Liver (tissue), 3 donors: ENCODE results near the gene THBS3.

Source experiments
- JUND ChIP-seq, 2 donors: IDR thresholded peaks; 2 replicates each; pipeline ENCODE4 v1.6.1; 2016; ENCODE audit warnings: antibody characterized with exemption in 2 of 2
- NR2F2 ChIP-seq: IDR thresholded peaks from 2 replicates; pipeline ENCODE4 v1.6.1; 2016; ENCODE audit warnings: antibody characterized with exemption
- REST ChIP-seq: IDR thresholded peaks from 2 replicates; pipeline ENCODE4 v1.6.1; 2016; ENCODE audit warnings: antibody characterized with exemption, mild to moderate bottlenecking
- TAF1 ChIP-seq: conservative IDR thresholded peaks from 2 replicates; pipeline ENCODE4 v1.6.1; 2016; ENCODE audit warnings: antibody characterized with exemption, mild to moderate bottlenecking
- TF ChIP-seq, protein P1 (sequence below): fragments of 150-350 bp; IDR thresholded peaks from 2 replicates; pipeline ENCODE4 v1.5.1; 2017; ENCODE audit warnings: improper control_type of control experiment, low read depth, low read length; ENCODE audit not compliant: missing input control
- TF ChIP-seq, protein P2 (sequence below): IDR thresholded peaks from 2 replicates; pipeline ENCODE4 v1.6.1; 2016; ENCODE audit warnings: antibody characterized with exemption
- donor health status: healthy.
- donor health status: healthy.

DNA sequence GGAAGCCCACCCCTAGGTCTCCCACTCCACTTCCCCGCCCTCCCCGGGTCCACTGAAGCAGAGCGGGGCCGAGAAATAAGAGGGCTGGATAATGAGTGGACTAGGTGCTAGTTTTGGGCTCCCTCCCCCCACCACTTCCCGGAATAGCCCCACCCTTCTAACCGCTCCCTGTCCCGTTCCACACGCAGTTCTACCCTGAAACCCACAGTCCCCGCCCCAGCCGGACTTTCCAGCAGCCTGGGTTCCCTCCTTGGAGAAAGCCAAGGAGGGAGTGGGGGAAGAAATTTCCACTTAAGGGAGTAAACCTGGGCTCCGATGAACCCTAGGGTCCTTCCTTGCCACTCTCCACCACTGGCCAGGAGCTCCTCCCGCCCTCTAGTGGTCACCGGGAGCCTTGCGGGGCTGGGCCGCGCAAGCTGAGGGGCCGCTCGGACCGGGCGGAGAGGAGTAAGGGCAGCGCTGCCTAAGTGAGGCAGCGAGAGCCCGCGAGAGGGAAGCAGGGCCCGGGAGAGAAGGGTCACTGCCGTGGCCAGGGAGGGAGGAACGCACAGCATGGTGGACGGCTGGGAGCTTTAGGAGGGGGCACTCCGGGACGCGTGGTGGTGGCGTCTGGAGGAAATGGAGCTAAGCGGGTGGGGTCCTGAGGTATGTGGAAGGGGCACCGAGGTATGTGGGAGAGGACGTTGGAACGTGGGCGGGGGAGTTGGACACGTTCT lies 14.3 kb downstream of the THBS3 start:
- TF ChIP-seq, protein P1, sequence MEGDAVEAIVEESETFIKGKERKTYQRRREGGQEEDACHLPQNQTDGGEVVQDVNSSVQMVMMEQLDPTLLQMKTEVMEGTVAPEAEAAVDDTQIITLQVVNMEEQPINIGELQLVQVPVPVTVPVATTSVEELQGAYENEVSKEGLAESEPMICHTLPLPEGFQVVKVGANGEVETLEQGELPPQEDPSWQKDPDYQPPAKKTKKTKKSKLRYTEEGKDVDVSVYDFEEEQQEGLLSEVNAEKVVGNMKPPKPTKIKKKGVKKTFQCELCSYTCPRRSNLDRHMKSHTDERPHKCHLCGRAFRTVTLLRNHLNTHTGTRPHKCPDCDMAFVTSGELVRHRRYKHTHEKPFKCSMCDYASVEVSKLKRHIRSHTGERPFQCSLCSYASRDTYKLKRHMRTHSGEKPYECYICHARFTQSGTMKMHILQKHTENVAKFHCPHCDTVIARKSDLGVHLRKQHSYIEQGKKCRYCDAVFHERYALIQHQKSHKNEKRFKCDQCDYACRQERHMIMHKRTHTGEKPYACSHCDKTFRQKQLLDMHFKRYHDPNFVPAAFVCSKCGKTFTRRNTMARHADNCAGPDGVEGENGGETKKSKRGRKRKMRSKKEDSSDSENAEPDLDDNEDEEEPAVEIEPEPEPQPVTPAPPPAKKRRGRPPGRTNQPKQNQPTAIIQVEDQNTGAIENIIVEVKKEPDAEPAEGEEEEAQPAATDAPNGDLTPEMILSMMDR = peak; percentile 87
- TF ChIP-seq NR2F2 (no peak), TAF1 (no peak), JUND (IDR thresholded peaks at IDR 0.05) (no peak), REST (no peak)
- TF ChIP-seq, protein P2, sequence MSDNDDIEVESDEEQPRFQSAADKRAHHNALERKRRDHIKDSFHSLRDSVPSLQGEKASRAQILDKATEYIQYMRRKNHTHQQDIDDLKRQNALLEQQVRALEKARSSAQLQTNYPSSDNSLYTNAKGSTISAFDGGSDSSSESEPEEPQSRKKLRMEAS = no peak
